ENCODE results near the gene CEP97.
"Not testable (repeated sequence)": the region's sequence is repeated elsewhere in the genome, so short reads cannot be mapped to it uniquely, and the experiment has no call there.

The CEP97 gene

GRCh38 chr3:101724329-101725193 lies at the start of gene CEP97:
TSS of gene CEP97 (plus strand) at chr3:101724614. CDS start at chr3:101724677, 63 bp downstream.
- DNase-seq, result peak; percentile 92

- no peak for DNase-seq
Observed at GRCh38 chr3:101675709-101676215, 48.7 kb upstream of the CEP97 start.

- DNase-seq, result peak; percentile 97
Observed at GRCh38 chr3:101676216-101676764, 48.1 kb upstream of the CEP97 start.

- DNase-seq, result peak; percentile 99
Observed at GRCh38 chr3:101676765-101677435, 47.5 kb upstream of the CEP97 start, which contains the start of gene ZBTB11. TSS of gene ZBTB11 (minus strand) at chr3:101677132. CDS start at chr3:101676914, 218 bp downstream.

GRCh38 chr3:101677436-101678286 lies 46.8 kb upstream of the CEP97 start:
- no peak for DNase-seq

- DNase-seq, result not testable (repeated sequence)
Observed at GRCh38 chr3:101678837-101679236, 45.6 kb upstream of the CEP97 start.

GRCh38 chr3:101680466-101680865 lies 43.9 kb upstream of the CEP97 start:
- no peak for DNase-seq

GRCh38 chr3:101685050-101685400 lies 39.4 kb upstream of the CEP97 start:
- DNase-seq, result no peak

GRCh38 chr3:101685870-101686307 lies 38.5 kb upstream of the CEP97 start:
- no peak for DNase-seq

- DNase-seq, result no peak
Observed at GRCh38 chr3:101687142-101687931, 37.1 kb upstream of the CEP97 start.

- DNase-seq, result no peak
Observed at GRCh38 chr3:101689286-101689685, 35.1 kb upstream of the CEP97 start.

- peak; percentile 44 for DNase-seq
Observed at GRCh38 chr3:101690972-101691371, 33.4 kb upstream of the CEP97 start.

GRCh38 chr3:101691685-101692671 lies 32.4 kb upstream of the CEP97 start:
- DNase-seq, result not testable (repeated sequence)

- DNase-seq, result peak; percentile 67
Observed at GRCh38 chr3:101693540-101693939, 30.9 kb upstream of the CEP97 start.

GRCh38 chr3:101694836-101695235 lies 29.6 kb upstream of the CEP97 start:
- DNase-seq, result not testable (repeated sequence)

- peak; percentile 80 for DNase-seq
Observed at GRCh38 chr3:101695779-101696372, 28.5 kb upstream of the CEP97 start.

GRCh38 chr3:101701696-101702634 lies 22.4 kb upstream of the CEP97 start:
- peak; percentile 73 for DNase-seq

- no peak for DNase-seq
Observed at GRCh38 chr3:101702726-101703125, 21.7 kb upstream of the CEP97 start.

- DNase-seq, result no peak
Observed at GRCh38 chr3:101703169-101703568, 21.2 kb upstream of the CEP97 start.

All from RPMI8226 (cell line).